H9 (cell line): Measurements from ENCODE around the gene ZNHIT3. TPM values are rescaled to one million over a fixed set of nuclear protein-coding genes. Genes with fewer than 3 reads are reported as not detected.

Experiments
- DNase-seq: peaks from one replicate; pipeline ENCODE4 v3.0.0-alpha.2; 2017
- H2AFZ ChIP-seq: one replicate; pipeline ENCODE4 v1.6.1; 2013; ENCODE audit warnings: mild to moderate bottlenecking, low read length, control low read depth, moderate library complexity
- H2AK5ac ChIP-seq: 2 replicates; pipeline ENCODE4 v1.6.1; 2013; ENCODE audit warnings: low read length, control low read depth, mixed read lengths; ENCODE audit not compliant: insufficient read length
- H2BK120ac ChIP-seq: one replicate; pipeline ENCODE4 v1.6.1; 2013; ENCODE audit warnings: low read depth, mild to moderate bottlenecking, low read length, control low read depth, inconsistent platforms; ENCODE audit not compliant: poor library complexity, severe bottlenecking
- H2BK12ac ChIP-seq: 2 replicates; pipeline ENCODE4 v1.6.1; 2013; ENCODE audit warnings: low read length, control low read depth, mixed read lengths, low read depth; ENCODE audit not compliant: insufficient read length
- H2BK15ac ChIP-seq: 2 replicates; pipeline ENCODE4 v1.6.1; 2013; ENCODE audit warnings: low read depth, low read length, control low read depth
- H2BK20ac ChIP-seq: one replicate; pipeline ENCODE4 v1.6.1; 2013; ENCODE audit warnings: low read depth, mild to moderate bottlenecking, low read length, control low read depth, inconsistent platforms; ENCODE audit not compliant: poor library complexity, severe bottlenecking
- H2BK5ac ChIP-seq: 2 replicates; pipeline ENCODE4 v1.6.1; 2013; ENCODE audit warnings: low read length, control low read depth, mixed read lengths; ENCODE audit not compliant: insufficient read length
- H3K14ac ChIP-seq: 2 replicates; pipeline ENCODE4 v1.6.1; 2013; ENCODE audit warnings: low read length, control low read depth; ENCODE audit not compliant: insufficient read depth
- H3K18ac ChIP-seq: 2 replicates; pipeline ENCODE4 v1.6.1; 2013; ENCODE audit warnings: low read depth, mild to moderate bottlenecking, mixed read lengths, low read length, control low read depth; ENCODE audit not compliant: insufficient read length
- H3K23ac ChIP-seq: 2 replicates; pipeline ENCODE4 v1.6.1; 2013; ENCODE audit warnings: low read length, control low read depth, mixed read lengths, low read depth; ENCODE audit not compliant: insufficient read length
- H3K23me2 ChIP-seq: 2 replicates; pipeline ENCODE4 v1.6.1; 2013; ENCODE audit warnings: low read depth, mild to moderate bottlenecking, mixed read lengths, low read length, control low read depth; ENCODE audit not compliant: insufficient read length, poor library complexity, severe bottlenecking
- H3K27ac ChIP-seq: 2 replicates; pipeline ENCODE4 v1.5.1; 2013; ENCODE audit warnings: low read length, control low read depth, mixed read lengths, low read depth; ENCODE audit not compliant: insufficient read length
- H3K27me3 ChIP-seq: 2 replicates; pipeline ENCODE4 v1.6.1; 2013; ENCODE audit warnings: low read length, control low read depth, inconsistent platforms; ENCODE audit not compliant: insufficient read depth
- H3K4ac ChIP-seq: 2 replicates; pipeline ENCODE4 v1.6.1; 2013; ENCODE audit warnings: low read depth, mild to moderate bottlenecking, control low read depth, inconsistent platforms, low read length, moderate library complexity
- H3K4me1 ChIP-seq: 2 replicates; pipeline ENCODE4 v1.6.1; 2013; ENCODE audit warnings: low read length, control low read depth, inconsistent platforms; ENCODE audit not compliant: insufficient read depth
- H3K4me2 ChIP-seq: 2 replicates; pipeline ENCODE4 v1.6.1; 2013; ENCODE audit warnings: low read length, control low read depth, mixed read lengths; ENCODE audit not compliant: insufficient read length, insufficient read depth
- H3K56ac ChIP-seq: 2 replicates; pipeline ENCODE4 v1.6.1; 2013; ENCODE audit warnings: low read depth, mild to moderate bottlenecking, mixed read lengths, low read length, control low read depth; ENCODE audit not compliant: insufficient read length
- H3K79me1 ChIP-seq: 2 replicates; pipeline ENCODE4 v1.6.1; 2013; ENCODE audit warnings: low read depth, mild to moderate bottlenecking, moderate library complexity, low read length, control low read depth, inconsistent platforms; ENCODE audit not compliant: insufficient read depth, poor library complexity, severe bottlenecking
- H3K79me2 ChIP-seq: 2 replicates; pipeline ENCODE4 v1.6.1; 2013; ENCODE audit warnings: low read length, control low read depth, inconsistent platforms; ENCODE audit not compliant: insufficient read depth
- H3K9ac ChIP-seq: 2 replicates; pipeline ENCODE4 v1.6.1; 2013; ENCODE audit warnings: low read length, control low read depth, mixed read lengths; ENCODE audit not compliant: insufficient read length; ENCODE audit errors: extremely low read depth
- H3K9me3 ChIP-seq: one replicate; pipeline ENCODE4 v1.6.1; 2013; ENCODE audit warnings: low read depth, low read length, inconsistent platforms; ENCODE audit not compliant: control insufficient read depth
- H3T11ph ChIP-seq: one replicate; pipeline ENCODE4 v1.6.1; 2013; ENCODE audit warnings: mild to moderate bottlenecking, low read length, control low read depth, inconsistent platforms
- H4K20me1 ChIP-seq: one replicate; pipeline ENCODE4 v1.6.1; 2013; ENCODE audit not compliant: control insufficient read depth, insufficient read length, insufficient read depth
- H4K5ac ChIP-seq: 2 replicates; pipeline ENCODE4 v1.6.1; 2013; ENCODE audit warnings: low read depth, mild to moderate bottlenecking, mixed read lengths, low read length, control low read depth; ENCODE audit not compliant: insufficient read length
- H4K8ac ChIP-seq: replicated peaks from 2 replicates; pipeline ENCODE4 v1.6.1; 2013; ENCODE audit warnings: low read length, control low read depth, mixed read lengths, low read depth; ENCODE audit not compliant: insufficient read length
- H4K91ac ChIP-seq: 2 replicates; pipeline ENCODE4 v1.6.1; 2013; ENCODE audit warnings: low read depth, mild to moderate bottlenecking, moderate library complexity, mixed read lengths, low read length, control low read depth; ENCODE audit not compliant: insufficient read length
- H3K27ac Mint-ChIP-seq, 3 experiments: 2 replicates in 2 of 3; 3 replicates in 1 of 3; pipeline ENCODE4 v1.8.0; 2020 to 2021; ENCODE audit warnings: mixed read lengths in 3 of 3, mild to moderate bottlenecking in 1 of 3, moderate library complexity in 1 of 3
- H3K27me3 Mint-ChIP-seq: 2 replicates; pipeline ENCODE4 v1.8.0; 2021; ENCODE audit warnings: low read depth, mild to moderate bottlenecking, moderate library complexity, mixed read lengths
- H3K36me3 Mint-ChIP-seq, 3 experiments: 2 replicates in 2 of 3; 3 replicates in 1 of 3; pipeline ENCODE4 v1.8.0; 2020 to 2021; ENCODE audit warnings: low read depth in 3 of 3, mixed read lengths in 3 of 3; ENCODE audit not compliant: insufficient read depth in 1 of 3
- H3K4me1 Mint-ChIP-seq, 2 experiments: 2 replicates each; pipeline ENCODE4 v1.8.0; 2020; ENCODE audit warnings: mixed read lengths in 2 of 2
- H3K4me3 Mint-ChIP-seq, 2 experiments: 2 replicates in 1 of 2; 3 replicates in 1 of 2; pipeline ENCODE4 v1.8.0; 2020 to 2021; ENCODE audit warnings: mild to moderate bottlenecking in 2 of 2, mixed read lengths in 2 of 2, moderate library complexity in 1 of 2
- H3K9me3 Mint-ChIP-seq, 2 experiments: 2 replicates in 1 of 2; 3 replicates in 1 of 2; pipeline ENCODE4 v1.8.0; 2020; ENCODE audit warnings: mild to moderate bottlenecking in 2 of 2, mixed read lengths in 2 of 2, moderate library complexity in 1 of 2
- CTCF ChIP-seq: fragments of 200-600 bp; sonication (generic); conservative IDR thresholded peaks from 3 replicates; pipeline ENCODE4 v1.8.0; 2021; ENCODE audit warnings: antibody characterized with exemption, mild to moderate bottlenecking
- WGBS: extraction: QIAGEN DNeasy Blood & Tissue Kit; methylation state at CpG from one replicate; pipeline ENCODE4 v1.1.7; 2013; ENCODE audit warnings: missing lambda C conversion rate, low lambda C conversion rate, mixed read lengths; ENCODE audit not compliant: insufficient read length; ENCODE audit errors: extremely low coverage; 5-methylcytosine and 5-hydroxymethylcytosine counted together
- total RNA-seq: library from RNA; stranded (reverse); gene quantifications from 2 replicates; pipeline ENCODE4 v1.2.1, GENCODE V29; 2021

The ZNHIT3 gene
- total RNA-seq, 1 experiment from 2014 or later, result 64.7 TPM

GRCh38 chr17:36527621-36528250 is 41.3 kb downstream of the ZNHIT3 start:
- Histone ChIP-seq H3K4me1 (no peaks in the 10 kb centered on the region), H3K79me1 (peaks cover under 1% of the 10 kb centered on the region), H4K91ac (no peak overlapping the region), H3T11ph (no peak overlapping the region), H3K18ac (no peak overlapping the region), H4K8ac (no peak overlapping the region), H2BK120ac (no peak overlapping the region), H2BK5ac (no peak overlapping the region), H3K56ac (no peak overlapping the region), H3K14ac (no peak overlapping the region), H3K79me2 (no peaks in the 10 kb centered on the region), H2AFZ (no peak overlapping the region), H3K27me3 (no peaks in the 10 kb centered on the region), H2BK15ac (no peak overlapping the region), H4K5ac (no peak overlapping the region), H2AK5ac (no peak overlapping the region), H3K9ac (no peak overlapping the region), H3K4me2 (no peak overlapping the region), H2BK20ac (no peak overlapping the region), H3K27ac (no peak overlapping the region), H3K23me2 (no peaks in the 10 kb centered on the region), H4K20me1 (no peaks in the 10 kb centered on the region), H3K23ac (no peak overlapping the region), H3K4ac (no peak overlapping the region), H3K9me3 (no peaks in the 10 kb centered on the region), H2BK12ac (no peak overlapping the region)
- Mint-ChIP-seq H3K27me3 (no peaks in the 10 kb centered on the region; the same call in 1 of the 2 replicates), H3K4me1 (peaks cover 0 to 3% of the 10 kb centered on the region in 2 experiments; a peak in 1 of 4 replicates), H3K4me3 (no peak overlapping the region; a peak in 1 of 5 replicates), H3K36me3 (peaks cover 46 to 86% (median 72%) of the 10 kb centered on the region in 3 experiments; a peak in 6 of 7 replicates), H3K9me3 (no peaks in the 10 kb centered on the region), H3K27ac (no peak overlapping the region)
- no CpG with 5 or more reads among the region's 7 CpGs for WGBS
- TF ChIP-seq CTCF, result no peak
- DNase-seq, result no peak
